ENCODE results near the gene RFX4.

RFX4 gene

GRCh38 chr12:106801830-106802533 is 219.2 kb downstream of the RFX4 start:
- DNase-seq (ENCODE audit: low read depth): no peak
- Histone ChIP-seq H3K4me3 (ENCODE audit: low read length) (no peak overlapping the region), H3K4me1 (ENCODE audit: control insufficient read depth, insufficient read depth, low read length) (no peaks in the 10 kb centered on the region), H3K9me3 (ENCODE audit: control insufficient read depth, low read length) (no peaks in the 10 kb centered on the region), H3K27me3 (replicated peaks; ENCODE audit: control insufficient read depth, insufficient read depth, low read length) (no peaks in the 10 kb centered on the region), H3K9ac (ENCODE audit: low read length) (no peak overlapping the region), H3K36me3 (ENCODE audit: control insufficient read depth, insufficient read depth, low read length, severe bottlenecking) (peaks cover 8% of the 10 kb centered on the region)

- Histone ChIP-seq H3K9me3 (ENCODE audit: control insufficient read depth, low read length) (no peaks in the 10 kb centered on the region), H3K4me1 (ENCODE audit: control insufficient read depth, insufficient read depth, low read length) (no peaks in the 10 kb centered on the region), H3K36me3 (ENCODE audit: control insufficient read depth, insufficient read depth, low read length, severe bottlenecking) (peaks cover 8% of the 10 kb centered on the region), H3K27me3 (replicated peaks; ENCODE audit: control insufficient read depth, insufficient read depth, low read length) (no peaks in the 10 kb centered on the region), H3K9ac (ENCODE audit: low read length) (no peak overlapping the region), H3K4me3 (ENCODE audit: low read length) (no peak overlapping the region)
- DNase-seq (ENCODE audit: low read depth): no peak
These were observed 221.9 kb downstream of the RFX4 start for GRCh38 chr12:106804668-106805067.

All from adipocyte (in vitro differentiated cells).